A549 treated with CORT108297 at 1 μM for 4 hours (cell line): ENCODE measurements around the gene TRAF3IP3. TPM values are rescaled to one million over a fixed set of nuclear protein-coding genes. Genes with fewer than 3 reads are reported as not detected.

Experiments
- total RNA-seq: library from RNA; stranded (reverse); fragments of 200-300 nt; extraction: Qiagen RNA extraction; gene quantifications from 5 replicates; pipeline ENCODE4 v1.2.3, GENCODE V29; 2022

Gene TRAF3IP3, protein sequence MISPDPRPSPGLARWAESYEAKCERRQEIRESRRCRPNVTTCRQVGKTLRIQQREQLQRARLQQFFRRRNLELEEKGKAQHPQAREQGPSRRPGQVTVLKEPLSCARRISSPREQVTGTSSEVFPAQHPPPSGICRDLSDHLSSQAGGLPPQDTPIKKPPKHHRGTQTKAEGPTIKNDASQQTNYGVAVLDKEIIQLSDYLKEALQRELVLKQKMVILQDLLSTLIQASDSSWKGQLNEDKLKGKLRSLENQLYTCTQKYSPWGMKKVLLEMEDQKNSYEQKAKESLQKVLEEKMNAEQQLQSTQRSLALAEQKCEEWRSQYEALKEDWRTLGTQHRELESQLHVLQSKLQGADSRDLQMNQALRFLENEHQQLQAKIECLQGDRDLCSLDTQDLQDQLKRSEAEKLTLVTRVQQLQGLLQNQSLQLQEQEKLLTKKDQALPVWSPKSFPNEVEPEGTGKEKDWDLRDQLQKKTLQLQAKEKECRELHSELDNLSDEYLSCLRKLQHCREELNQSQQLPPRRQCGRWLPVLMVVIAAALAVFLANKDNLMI
- not detected in 5 replicates for total RNA-seq

DNA sequence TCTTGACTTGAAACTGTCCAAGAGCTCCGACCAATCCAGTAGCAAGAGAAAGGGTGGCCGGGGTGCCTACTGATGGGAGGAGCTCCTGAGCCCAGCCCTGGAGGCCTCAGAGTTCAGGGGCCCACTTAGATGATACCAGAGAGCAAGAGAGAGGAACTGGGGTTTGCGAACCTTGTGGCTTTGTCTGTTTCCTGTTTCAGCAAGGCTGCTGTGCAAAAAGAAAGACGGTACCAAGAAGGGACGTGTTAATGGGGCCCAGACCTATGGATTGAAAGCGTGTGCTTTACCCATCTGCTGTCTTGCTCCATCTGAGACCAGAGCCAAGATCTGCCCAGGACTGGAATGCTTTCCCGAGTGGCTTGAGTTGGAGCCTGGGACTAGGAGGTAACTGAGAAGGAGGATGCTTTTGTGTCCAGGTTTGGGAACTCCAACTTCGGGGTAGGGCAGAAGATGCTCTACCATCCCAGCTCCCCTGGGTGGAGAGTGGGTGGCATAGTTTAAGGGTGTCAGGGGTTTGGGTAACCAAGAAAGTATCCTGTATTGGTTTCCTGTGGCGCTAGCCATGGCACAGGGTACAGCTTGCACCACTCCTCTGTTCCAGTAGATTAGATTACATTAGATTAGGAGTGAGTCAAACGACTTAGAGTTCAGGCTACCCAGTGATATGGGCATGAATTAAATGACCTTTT, at the start of gene TRAF3IP3:
TSS of gene TRAF3IP3 (plus strand) at position 128 of the 689 bp plus-strand sequence. CDS start 3,987 bp downstream, outside the sequence.

GRCh38 chr1:209784265-209785169, 28.7 kb downstream of the TRAF3IP3 start, which contains the start of gene C1orf74:
C1orf74 (minus strand) TSS chr1:209784559; CDS start chr1:209783634, 925 bp downstream.

DNA sequence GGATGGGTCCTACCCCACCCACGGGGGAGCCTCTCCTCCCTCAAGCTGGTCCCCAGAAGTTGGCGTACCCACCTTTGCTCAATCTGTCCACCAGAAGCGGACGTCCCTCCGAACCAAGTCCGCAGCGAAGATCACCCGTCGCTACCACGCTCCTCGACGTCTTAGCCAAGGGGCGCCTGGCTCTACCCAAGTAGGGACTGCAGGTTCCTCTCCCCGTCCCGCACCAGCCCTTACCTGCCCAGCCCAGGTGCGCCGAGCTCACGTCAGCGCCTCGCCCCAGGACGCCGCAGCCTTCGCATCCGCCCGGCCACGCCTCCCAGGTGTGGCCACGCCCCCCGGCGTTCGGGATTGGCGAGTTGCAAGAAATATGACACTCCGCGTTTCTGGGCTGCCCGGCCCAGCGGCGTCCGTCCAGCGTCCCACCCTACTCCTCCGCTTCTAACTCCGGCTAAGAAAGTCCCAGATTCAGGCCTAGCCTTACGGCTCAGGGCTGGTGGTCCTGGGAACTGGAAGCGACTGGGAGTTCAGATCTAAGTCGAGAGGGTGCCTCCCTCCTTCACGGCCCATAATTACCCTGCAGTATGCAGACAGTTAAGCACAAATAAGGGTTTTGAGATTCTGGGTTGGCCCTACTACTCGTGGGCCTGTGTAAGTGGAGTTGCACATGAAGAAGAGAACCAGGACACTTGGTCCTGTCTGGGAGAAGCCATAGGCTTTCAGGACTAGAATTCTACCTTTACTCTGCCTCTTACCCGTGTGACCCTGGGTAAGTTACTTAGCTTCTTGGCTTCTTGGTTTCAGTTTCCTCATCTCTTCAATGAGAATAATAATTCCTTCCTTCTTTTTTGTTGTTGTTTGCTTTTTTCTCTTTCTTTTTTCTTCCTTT, 50.3 kb downstream of the TRAF3IP3 start, which contains the start of gene IRF6:
TSS of gene IRF6 (minus strand) at position 268 of the 886 bp plus-strand sequence. CDS start 4,729 bp downstream, outside the sequence.

DNA sequence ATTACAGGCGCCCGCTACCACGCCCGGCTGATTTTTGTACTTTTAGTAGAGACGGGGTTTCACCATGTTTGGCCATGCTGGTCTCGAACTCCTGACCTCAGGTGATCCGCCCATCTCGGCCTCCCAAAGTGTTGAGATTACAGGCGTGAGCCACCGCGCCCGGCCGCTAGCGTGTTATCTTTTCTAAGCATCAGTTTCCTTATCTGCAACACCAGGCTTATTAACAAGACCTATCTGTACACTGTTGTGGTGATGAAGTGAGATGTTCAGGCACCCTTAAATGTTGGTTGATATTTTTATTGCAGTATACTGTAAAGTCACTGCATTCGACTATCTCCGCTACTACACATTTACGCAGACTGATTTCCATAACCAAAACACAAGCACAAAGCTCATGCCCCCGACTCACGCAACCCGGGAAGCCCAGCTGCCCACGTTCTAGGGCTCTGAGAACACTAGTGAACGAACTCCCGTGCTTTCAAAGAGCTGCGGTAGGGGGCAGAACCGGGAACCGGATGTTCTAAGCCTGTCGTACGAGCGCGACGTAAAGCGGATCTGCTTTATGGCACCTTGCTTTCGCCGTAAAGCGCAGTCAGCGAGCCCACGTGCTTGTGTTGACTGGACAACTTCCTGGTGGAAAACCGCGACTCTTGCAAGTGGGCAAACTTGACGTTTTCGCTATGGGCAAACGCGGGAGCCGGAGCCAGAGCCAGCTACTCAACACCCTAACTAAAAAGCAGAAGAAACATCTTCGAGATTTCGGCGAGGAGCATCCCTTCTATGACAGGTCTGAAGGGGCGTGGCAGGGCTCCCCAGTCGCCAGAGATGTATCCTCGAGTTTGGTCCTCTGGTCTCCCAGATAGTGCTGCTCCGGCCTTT, 71.8 kb downstream of the TRAF3IP3 start, which contains the start of gene UTP25:
TSS of gene UTP25 (plus strand) at position 589 of the 879 bp plus-strand sequence. CDS start at position 681, 92 bp downstream.

Other genes with a start within 250 kb of the TRAF3IP3 start
- 0.14 to 0.37 TPM (median 0.30 TPM) in 5 replicates for gene CAMK1G, start 172.3 kb upstream of the TRAF3IP3 start, total RNA-seq
- 20.5 to 25.5 TPM (median 22.0 TPM) in 5 replicates for gene LAMB3, start 103.6 kb upstream of the TRAF3IP3 start, total RNA-seq
- 2.7 to 3.3 TPM (median 3.0 TPM) in 5 replicates for gene G0S2, start 80.6 kb upstream of the TRAF3IP3 start, total RNA-seq
- gene HSD11B1, start 51.2 kb upstream of the TRAF3IP3 start, total RNA-seq, result 0.12 to 0.14 TPM in 2 of 5 replicates, not detected in the others
- gene C1orf74, start 28.5 kb downstream of the TRAF3IP3 start, total RNA-seq, result 1.1 to 1.9 TPM (median 1.6 TPM) in 5 replicates
- 0.06 to 0.14 TPM (median 0.10 TPM) in 5 replicates for gene IRF6, start 50.1 kb downstream of the TRAF3IP3 start, total RNA-seq
- gene UTP25, start 71.9 kb downstream of the TRAF3IP3 start, total RNA-seq, result 9.4 to 12.1 TPM (median 11.3 TPM) in 5 replicates
- gene SYT14, start 182.2 kb downstream of the TRAF3IP3 start, total RNA-seq, result 0.02 to 0.06 TPM (median 0.06 TPM) in 5 replicates